AG10803 (cell line): ENCODE results near the gene IRF2.
A peak's percentile ranks its signal among the peaks of the same experiment; 100 is the strongest.
"Not testable (repeated sequence)": the region's sequence is repeated elsewhere in the genome, so short reads cannot be mapped to it uniquely, and the experiment has no call there.

Source experiments
- DNase-seq: peaks from one replicate; pipeline ENCODE4 v3.0.0; 2010; ENCODE audit warnings: low read depth
- H3K4me3 ChIP-seq: 2 replicates; pipeline ENCODE4 v1.5.1; 2011; ENCODE audit warnings: mild to moderate bottlenecking, low read length, control low read depth
- TF ChIP-seq, protein P1 (sequence below): conservative IDR thresholded peaks from 2 replicates; pipeline ENCODE4 v1.5.1; 2011; ENCODE audit warnings: mild to moderate bottlenecking, low read length, control low read depth, inconsistent platforms

Gene IRF2

DNA sequence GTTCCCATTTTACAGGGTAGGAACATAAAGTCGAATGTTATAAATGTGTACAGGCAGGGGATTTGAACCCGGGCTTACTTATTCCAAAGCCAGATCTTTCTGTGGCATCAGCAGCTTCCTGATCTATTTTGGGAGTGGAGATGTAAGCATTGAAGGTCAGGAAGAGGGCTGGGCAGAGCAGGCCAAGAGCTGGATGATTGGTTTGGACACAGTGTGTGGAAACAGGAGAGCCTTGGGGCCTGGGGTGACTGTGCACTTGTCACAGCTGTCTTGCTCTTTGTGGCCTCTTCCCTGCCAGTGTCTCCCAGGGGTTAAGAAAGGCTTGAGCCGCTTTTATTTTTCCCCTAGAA is 128.8 kb downstream of the IRF2 start:
- H3K4me3 ChIP-seq = no peak overlapping the region
- no peak for DNase-seq
- TF ChIP-seq, protein P1, sequence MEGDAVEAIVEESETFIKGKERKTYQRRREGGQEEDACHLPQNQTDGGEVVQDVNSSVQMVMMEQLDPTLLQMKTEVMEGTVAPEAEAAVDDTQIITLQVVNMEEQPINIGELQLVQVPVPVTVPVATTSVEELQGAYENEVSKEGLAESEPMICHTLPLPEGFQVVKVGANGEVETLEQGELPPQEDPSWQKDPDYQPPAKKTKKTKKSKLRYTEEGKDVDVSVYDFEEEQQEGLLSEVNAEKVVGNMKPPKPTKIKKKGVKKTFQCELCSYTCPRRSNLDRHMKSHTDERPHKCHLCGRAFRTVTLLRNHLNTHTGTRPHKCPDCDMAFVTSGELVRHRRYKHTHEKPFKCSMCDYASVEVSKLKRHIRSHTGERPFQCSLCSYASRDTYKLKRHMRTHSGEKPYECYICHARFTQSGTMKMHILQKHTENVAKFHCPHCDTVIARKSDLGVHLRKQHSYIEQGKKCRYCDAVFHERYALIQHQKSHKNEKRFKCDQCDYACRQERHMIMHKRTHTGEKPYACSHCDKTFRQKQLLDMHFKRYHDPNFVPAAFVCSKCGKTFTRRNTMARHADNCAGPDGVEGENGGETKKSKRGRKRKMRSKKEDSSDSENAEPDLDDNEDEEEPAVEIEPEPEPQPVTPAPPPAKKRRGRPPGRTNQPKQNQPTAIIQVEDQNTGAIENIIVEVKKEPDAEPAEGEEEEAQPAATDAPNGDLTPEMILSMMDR = no peak

DNA sequence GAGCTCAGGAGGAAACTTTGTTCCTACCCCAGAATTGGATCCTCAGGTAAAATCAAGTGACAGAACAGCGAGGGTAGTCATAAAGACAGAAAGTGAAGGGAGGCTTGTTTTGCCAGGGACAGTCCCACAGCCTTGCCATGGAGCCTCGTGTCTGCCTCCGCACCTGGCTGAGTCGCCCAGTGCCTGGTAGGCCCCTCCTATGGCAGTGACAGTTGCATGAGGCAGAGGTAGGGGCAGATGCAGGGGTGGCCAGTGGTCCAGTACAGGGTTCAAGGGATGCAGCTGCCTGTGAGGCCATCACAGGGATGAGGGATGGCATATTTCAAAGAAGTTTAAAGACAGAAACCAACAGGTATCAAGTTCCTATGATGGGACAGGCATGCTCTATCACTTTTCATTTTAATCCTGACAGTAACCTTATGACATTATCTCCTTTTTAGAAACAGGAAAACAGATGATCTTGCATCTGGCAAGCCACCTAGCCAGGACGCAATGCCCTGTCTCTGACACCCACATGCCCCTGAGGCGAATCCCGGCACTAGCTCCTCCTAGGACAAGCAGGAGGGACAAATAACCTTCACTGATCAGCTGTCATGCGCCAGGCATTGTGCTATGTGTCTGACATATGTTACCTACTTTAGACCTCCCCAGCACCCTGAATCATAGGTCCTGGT is 129.3 kb downstream of the IRF2 start:
- DNase-seq = no peak
- TF ChIP-seq, protein P1 = no peak
- no peak overlapping the region for H3K4me3 ChIP-seq

DNA sequence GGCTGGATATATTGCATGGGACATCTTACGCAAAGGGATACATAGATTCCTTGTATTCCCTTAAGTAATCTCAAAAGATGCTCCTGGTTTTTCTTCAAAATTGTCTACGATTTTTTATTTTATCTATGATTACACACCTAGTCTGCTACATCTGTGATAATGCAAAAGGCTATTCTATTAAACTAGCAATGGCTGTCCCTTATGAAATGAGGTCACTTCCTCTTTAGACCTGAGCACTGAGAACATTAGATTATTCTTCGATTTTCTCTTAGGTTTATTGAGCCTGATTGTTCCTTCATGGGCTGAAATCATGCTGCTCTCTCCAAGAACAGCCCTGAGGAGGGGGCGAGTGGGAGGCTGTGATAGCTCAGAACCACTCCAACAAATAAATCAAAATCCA is 129.9 kb downstream of the IRF2 start:
- no peak overlapping the region for H3K4me3 ChIP-seq
- DNase-seq = no peak
- TF ChIP-seq, protein P1 = no peak

- TF ChIP-seq, protein P1 = no peak
- DNase-seq = peak; percentile 72
These were observed 130.7 kb downstream of the IRF2 start for GRCh38 chr4:184343502-184344177.

GRCh38 chr4:184342857-184343237 is 131.5 kb downstream of the IRF2 start:
- DNase-seq, H3K4me3 ChIP-seq: not testable (repeated sequence)

More at GRCh38 chr4:184343502-184344177, 130.7 kb downstream of the IRF2 start:
- H3K4me3 ChIP-seq = peak overlapping the region; percentile 88

- TF ChIP-seq, protein P1 = no peak
- DNase-seq = no peak
- H3K4me3 ChIP-seq = no peak overlapping the region
These were observed 132.0 kb downstream of the IRF2 start for GRCh38 chr4:184342167-184342856.

- not testable (repeated sequence) for H3K4me3 ChIP-seq
- DNase-seq = peak; percentile 13
These were observed 134.8 kb downstream of the IRF2 start for GRCh38 chr4:184339398-184340193.
